HL-60 (cell line): ENCODE data around the gene SMURF1.
"Not testable (repeated sequence)": the region's sequence is repeated elsewhere in the genome, so short reads cannot be mapped to it uniquely, and the experiment has no call there.

ENCODE experiments used
- DNase-seq, 2 experiments: peaks; one replicate each; pipeline ENCODE4 v3.0.0-alpha.2; 2010 to 2020; ENCODE audit warnings: low read depth in 1 of 2, low spot score in 1 of 2
- H3K27ac ChIP-seq: fragments of 250-450 bp; sonication (Bioruptor Pico); replicated peaks from 2 replicates; pipeline ENCODE4 v1.5.1; 2020; ENCODE audit warnings: mild to moderate bottlenecking, moderate library complexity
- H3K27me3 ChIP-seq: fragments of 250-450 bp; sonication (Bioruptor Pico); 2 replicates; pipeline ENCODE4 v1.5.1; 2021; ENCODE audit warnings: mild to moderate bottlenecking, moderate library complexity; ENCODE audit not compliant: insufficient read depth, poor library complexity, severe bottlenecking
- H3K4me3 ChIP-seq: replicated peaks from 2 replicates; pipeline ENCODE4 v1.5.1; 2011; ENCODE audit warnings: mild to moderate bottlenecking, control low read depth, low read length; ENCODE audit not compliant: insufficient read depth
- GABPA ChIP-seq: IDR thresholded peaks from 2 replicates; pipeline ENCODE4 v1.6.1; 2012; ENCODE audit warnings: low read depth
- POLR2AphosphoS5 ChIP-seq: IDR thresholded peaks from 2 replicates; pipeline ENCODE4 v1.6.1; 2012; ENCODE audit warnings: low read depth
- SPI1 ChIP-seq: IDR thresholded peaks from 2 replicates; pipeline ENCODE4 v1.6.1; 2012; ENCODE audit warnings: low read depth, mild to moderate bottlenecking, borderline replicate concordance
- TF ChIP-seq, protein P1 (sequence below): IDR thresholded peaks from one replicate; pipeline ENCODE4 v1.5.1; 2011; ENCODE audit warnings: low read length, control low read depth, inconsistent platforms; ENCODE audit not compliant: insufficient read depth
- TF ChIP-seq, protein P2 (sequence below): IDR thresholded peaks from 2 replicates; pipeline ENCODE4 v1.6.1; 2012; ENCODE audit warnings: low read depth; ENCODE audit not compliant: insufficient replicate concordance

SMURF1 gene

DNA sequence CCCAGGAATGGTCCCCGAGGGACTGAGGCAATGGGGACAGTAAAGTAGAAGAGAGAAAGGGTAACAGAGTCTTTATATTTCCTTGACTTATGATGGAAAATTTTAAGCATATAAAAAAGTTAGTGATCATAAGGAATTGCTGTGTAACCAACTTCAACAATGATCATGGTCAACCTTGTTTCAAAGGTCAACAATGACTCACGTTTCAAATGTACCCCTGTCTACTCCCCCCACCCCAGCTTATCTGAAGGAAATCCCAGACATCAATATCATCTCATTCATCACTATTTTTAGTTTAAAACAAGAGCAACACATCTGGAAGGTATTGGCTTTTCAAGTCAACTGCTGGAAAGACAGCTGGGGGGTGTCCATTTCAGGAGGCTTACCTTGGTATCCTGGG lies 92.9 kb downstream of the SMURF1 start:
- H3K4me3 ChIP-seq: no peak overlapping the region
- H3K27ac ChIP-seq: no peak overlapping the region
- DNase-seq: no peak
- TF ChIP-seq GABPA: no peak
- TF ChIP-seq, protein P1, sequence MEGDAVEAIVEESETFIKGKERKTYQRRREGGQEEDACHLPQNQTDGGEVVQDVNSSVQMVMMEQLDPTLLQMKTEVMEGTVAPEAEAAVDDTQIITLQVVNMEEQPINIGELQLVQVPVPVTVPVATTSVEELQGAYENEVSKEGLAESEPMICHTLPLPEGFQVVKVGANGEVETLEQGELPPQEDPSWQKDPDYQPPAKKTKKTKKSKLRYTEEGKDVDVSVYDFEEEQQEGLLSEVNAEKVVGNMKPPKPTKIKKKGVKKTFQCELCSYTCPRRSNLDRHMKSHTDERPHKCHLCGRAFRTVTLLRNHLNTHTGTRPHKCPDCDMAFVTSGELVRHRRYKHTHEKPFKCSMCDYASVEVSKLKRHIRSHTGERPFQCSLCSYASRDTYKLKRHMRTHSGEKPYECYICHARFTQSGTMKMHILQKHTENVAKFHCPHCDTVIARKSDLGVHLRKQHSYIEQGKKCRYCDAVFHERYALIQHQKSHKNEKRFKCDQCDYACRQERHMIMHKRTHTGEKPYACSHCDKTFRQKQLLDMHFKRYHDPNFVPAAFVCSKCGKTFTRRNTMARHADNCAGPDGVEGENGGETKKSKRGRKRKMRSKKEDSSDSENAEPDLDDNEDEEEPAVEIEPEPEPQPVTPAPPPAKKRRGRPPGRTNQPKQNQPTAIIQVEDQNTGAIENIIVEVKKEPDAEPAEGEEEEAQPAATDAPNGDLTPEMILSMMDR: no peak
- TF ChIP-seq POLR2AphosphoS5: no peak
- no peak for TF ChIP-seq SPI1
- TF ChIP-seq, protein P2, sequence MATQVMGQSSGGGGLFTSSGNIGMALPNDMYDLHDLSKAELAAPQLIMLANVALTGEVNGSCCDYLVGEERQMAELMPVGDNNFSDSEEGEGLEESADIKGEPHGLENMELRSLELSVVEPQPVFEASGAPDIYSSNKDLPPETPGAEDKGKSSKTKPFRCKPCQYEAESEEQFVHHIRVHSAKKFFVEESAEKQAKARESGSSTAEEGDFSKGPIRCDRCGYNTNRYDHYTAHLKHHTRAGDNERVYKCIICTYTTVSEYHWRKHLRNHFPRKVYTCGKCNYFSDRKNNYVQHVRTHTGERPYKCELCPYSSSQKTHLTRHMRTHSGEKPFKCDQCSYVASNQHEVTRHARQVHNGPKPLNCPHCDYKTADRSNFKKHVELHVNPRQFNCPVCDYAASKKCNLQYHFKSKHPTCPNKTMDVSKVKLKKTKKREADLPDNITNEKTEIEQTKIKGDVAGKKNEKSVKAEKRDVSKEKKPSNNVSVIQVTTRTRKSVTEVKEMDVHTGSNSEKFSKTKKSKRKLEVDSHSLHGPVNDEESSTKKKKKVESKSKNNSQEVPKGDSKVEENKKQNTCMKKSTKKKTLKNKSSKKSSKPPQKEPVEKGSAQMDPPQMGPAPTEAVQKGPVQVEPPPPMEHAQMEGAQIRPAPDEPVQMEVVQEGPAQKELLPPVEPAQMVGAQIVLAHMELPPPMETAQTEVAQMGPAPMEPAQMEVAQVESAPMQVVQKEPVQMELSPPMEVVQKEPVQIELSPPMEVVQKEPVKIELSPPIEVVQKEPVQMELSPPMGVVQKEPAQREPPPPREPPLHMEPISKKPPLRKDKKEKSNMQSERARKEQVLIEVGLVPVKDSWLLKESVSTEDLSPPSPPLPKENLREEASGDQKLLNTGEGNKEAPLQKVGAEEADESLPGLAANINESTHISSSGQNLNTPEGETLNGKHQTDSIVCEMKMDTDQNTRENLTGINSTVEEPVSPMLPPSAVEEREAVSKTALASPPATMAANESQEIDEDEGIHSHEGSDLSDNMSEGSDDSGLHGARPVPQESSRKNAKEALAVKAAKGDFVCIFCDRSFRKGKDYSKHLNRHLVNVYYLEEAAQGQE: no peak
- H3K27me3 ChIP-seq: no peaks in the 10 kb centered on the region

DNA sequence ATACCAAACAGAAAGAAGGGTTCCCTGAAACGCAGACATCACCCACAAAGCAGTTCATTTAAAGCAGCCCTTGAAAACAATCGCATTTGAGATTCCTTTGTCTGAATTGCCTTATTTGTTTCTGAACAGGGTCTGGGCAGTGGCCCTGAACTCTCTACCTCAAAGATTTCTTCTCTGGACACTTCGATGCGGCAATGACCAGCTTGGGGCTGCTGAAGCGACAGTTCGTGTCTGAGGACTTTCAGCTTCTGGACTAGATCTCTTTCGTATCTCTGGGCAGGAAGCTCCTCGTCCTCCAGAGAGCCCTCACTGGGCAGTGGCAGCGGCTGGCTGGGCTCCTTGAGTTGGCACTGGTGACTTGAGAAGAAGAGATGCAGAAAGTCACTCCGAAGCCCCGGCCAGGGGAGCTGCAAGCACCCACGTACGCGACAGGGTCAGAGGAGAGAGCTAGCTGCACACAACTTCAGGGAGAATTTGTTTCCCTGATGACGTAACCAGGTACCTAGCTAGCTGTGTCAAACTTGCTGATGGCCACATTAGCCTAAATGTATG lies 96.3 kb downstream of the SMURF1 start:
- Histone ChIP-seq H3K27ac (no peak overlapping the region), H3K27me3 (no peaks in the 10 kb centered on the region), H3K4me3 (no peak overlapping the region)
- TF ChIP-seq GABPA (no peak), SPI1 (no peak), POLR2AphosphoS5 (no peak)
- TF ChIP-seq, protein P2: no peak
- TF ChIP-seq, protein P1: no peak
- no peak for DNase-seq

DNA sequence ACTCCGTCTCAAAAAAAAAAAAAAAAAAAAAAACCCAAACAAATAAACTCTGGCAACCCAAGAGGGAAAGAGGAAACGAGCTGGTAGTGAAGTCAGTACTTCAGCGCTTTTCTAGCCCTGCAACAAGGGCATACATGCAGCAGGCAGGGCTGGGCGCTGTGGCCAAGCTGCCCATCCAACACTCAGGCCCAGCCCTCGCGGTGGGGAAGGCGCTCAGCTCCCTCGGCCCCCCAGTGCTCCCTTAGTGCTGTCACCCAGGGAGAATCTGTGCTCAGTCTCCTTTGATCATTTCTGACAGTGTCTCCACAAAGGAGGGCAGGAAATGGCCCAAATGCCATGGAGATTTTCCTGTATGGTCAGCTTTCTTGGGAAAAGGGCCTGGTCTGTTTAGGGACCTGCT lies 97.2 kb downstream of the SMURF1 start:
- no peak for TF ChIP-seq SPI1
- no peak for TF ChIP-seq POLR2AphosphoS5
- TF ChIP-seq, protein P2: no peak
- TF ChIP-seq GABPA: no peak
- TF ChIP-seq, protein P1: no peak
- no peak overlapping the region for H3K27ac ChIP-seq
- no peaks in the 10 kb centered on the region for H3K27me3 ChIP-seq
- no peak for DNase-seq
- H3K4me3 ChIP-seq: no peak overlapping the region

DNA sequence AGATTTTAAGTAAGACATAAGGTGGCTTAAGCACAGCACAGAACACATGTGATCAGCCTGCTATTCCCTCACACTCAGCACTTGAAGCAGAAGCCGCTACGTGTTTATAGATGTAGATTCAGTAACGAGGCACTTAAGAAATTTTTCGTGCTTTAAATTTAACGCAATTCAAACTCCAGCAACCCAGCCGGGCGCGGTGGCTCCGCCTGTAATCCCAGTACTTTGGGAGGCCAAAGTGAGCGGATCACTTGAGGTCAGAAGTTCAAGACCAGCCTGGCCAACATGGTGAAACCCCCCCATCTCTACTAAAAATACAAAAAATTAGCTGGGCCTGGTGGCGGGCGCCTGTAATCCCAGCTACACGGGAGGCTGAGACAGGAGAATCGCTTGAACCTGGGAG lies 97.6 kb downstream of the SMURF1 start:
- H3K4me3 ChIP-seq, H3K27me3 ChIP-seq, H3K27ac ChIP-seq, DNase-seq: not testable (repeated sequence)

DNA sequence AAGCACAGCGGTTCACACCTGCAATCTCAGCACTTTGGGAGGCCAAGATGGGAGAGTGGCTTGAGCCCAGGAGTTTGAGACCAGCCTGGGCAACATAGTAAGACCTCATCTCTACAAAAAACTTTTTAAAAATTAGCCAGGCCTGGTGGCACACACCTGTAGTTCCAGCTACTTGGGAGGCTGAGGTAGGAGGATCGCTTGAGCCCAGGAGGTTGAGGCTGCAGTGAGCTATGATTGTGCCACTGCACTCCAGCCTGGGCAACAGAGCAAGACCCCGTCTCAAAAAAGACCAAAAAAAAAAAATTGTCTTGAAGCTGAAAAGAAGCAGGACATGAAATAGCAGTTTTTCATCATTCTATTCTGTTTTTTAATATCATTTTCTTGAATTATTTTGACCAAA lies 99.0 kb downstream of the SMURF1 start:
- H3K27me3 ChIP-seq, H3K27ac ChIP-seq, H3K4me3 ChIP-seq, DNase-seq: not testable (repeated sequence)
